ENCODE results near the gene LAMTOR1.

Gene LAMTOR1

DNA sequence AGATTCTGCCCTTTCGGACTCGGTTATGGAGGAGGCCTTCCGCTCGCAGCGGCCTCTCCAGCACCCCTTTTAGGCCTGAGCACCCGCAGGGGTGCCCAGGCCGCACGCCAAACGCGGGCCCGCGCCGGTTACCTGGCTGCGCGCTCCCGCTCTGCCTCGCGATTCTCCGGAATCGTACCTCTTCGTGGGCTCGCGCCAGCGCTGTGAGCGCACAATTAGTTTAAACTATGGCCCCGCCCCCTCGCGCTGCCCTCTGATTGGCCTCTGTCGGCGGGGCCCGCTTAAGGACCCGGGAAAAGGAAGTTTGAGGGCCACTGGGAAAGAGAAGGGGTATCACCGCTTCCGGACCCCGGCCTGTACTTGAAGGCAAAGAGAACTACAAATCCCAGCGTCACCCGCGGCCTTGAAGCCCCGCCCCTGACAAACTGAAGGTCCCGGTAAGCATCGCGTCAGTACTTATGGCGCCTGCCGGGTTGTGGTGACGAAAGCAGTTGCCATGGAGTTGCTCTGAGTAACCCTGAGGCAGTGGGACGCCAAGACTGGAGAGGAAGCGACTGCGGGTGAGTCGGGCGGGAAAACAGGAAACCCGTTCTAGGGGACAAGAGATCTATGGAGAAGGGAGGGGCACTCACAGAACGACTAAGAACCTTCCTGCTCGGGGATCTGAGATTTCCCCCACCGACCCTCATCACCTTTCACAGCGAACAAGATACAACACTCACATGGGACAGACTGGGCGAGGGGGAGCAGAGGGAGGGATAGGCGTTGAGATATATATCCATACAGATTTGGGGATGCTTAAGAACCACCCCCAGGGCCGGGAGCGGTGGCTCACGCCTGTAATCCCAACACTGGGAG, 22.5 kb downstream of the LAMTOR1 start, which contains the start of the genes LRRC51 and NUMA1:
Gene LRRC51, plus strand, starts transcription at position 525 of the 858 bp plus-strand sequence. CDS start 8,234 bp downstream, outside the sequence.
Gene NUMA1, minus strand, starts transcription at position 217 of the 858 bp plus-strand sequence. CDS start 44,599 bp downstream, outside the sequence.
- DNase-seq = peak; percentile 99 to 100

DNA sequence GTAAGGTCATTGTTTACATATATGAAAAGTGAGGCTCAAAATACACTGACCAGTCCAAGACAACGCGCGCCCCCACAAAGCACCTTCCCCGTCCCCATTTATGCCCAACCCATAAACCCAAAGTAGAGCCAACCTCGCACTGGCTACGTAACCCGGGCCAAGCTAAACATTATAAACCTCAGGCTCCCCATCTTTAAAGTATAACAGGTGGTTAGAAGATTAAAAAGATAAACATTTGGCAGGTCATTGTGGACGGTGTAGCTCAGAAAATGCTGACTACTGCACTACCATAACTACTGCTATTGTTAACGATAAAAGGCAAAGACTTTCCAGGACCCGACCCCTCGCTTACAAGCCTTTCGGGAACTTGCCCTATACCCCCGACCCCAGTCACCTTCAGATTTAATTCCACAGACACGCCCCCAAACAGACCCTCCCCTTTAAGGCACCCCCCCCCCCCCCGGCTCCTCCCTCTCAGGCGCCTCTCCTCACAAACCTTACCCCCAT, 23.2 kb downstream of the LAMTOR1 start:
- peak in 1 of 2 experiments; percentile 80 for DNase-seq

DNA sequence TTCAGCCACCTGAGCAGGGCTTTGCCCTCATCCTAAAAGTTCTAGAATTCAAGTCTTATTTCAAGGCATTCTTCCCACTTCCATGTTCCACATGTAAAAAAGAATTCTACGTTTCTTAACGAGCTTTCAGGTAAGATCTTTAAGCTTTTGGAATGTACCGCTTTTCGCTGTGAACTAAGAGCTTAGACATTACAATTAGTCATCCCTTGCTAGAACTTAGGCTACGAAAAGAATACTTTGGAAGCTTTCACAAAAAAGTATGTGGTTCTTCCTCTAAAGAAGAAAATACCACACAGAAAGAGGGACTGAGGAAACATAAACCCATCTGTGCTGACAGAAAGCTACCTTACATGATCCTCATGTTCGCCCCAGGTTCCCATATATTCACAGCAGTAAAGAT, 24.6 kb downstream of the LAMTOR1 start:
- no peak for DNase-seq

DNA sequence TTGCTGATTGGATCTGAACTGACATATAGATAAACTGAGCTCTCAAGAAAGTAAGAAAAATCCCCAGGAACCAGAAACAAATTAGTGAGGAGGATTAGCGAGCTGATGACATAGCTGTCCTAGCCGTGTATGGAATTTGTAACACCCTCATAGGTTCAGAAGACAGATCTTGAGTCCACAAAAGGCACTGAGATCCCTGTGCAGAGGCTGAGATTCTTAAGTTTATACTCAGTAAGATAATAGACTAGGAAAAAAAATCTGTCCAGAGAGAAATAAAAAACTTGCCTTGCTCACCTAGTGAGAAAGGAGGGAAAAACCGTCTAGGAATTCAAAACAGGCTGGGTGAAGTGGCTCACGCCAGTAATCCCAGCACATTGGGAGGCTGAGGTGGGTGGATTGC, 27.3 kb downstream of the LAMTOR1 start:
- DNase-seq = no peak

DNA sequence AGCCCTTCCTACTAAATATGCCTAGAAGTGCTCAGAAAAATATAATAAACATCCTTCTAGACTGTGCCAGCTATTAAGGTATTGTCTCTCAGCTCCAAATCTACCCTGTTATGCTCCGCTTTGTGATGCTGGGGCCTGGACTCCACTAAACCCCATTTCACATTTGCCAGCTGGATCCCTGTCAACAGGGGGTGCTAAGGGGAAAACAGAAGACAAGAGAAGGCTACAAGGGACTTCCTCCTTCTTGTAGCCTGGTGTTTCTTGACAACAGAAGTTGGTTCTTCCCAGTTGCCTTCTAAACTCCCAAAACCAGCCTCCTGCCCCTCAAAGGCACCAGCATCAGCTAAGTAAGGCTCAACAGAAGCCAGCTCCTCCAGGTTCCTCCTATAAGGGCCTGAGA, 28.0 kb downstream of the LAMTOR1 start:
- no peak for DNase-seq

DNA sequence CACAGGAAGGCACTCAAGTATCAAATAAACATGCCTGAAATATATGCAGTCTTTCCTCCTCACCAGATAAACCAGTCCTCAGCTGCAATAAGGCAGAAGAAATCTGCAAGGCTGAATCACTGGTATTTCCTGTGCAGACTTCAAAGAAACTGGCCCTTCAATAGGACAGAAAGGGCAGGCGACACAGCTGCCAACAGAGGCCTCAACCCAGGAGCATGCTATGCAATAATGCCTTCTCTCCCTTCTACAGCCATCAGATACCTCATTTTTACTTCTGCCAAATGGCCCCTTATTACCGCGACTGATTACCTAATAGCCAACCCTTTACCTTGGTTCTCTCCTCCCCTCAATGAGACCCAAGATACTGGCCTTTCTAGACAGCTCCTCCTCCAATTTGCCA, 30.7 kb downstream of the LAMTOR1 start:
- no peak for DNase-seq

DNA sequence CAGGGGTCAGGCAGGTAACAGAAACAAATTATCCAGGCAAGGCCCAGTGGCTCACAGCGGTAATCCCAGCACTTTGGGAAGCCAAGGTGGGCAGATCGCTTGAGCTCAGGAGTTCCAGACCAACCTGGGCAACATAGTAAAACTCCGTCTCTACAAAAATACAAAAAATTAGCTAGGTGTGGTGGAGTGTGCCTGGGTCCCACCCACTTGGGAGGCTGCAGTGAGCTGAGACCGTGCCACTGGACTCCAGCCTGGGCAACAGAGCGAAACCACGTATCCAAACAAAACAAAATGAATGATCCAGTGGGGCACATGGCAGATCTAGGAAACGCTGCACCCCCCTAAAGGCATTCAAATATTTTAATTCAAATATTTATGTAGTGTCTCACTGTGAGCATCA, 32.6 kb downstream of the LAMTOR1 start:
- no peak for DNase-seq

DNA sequence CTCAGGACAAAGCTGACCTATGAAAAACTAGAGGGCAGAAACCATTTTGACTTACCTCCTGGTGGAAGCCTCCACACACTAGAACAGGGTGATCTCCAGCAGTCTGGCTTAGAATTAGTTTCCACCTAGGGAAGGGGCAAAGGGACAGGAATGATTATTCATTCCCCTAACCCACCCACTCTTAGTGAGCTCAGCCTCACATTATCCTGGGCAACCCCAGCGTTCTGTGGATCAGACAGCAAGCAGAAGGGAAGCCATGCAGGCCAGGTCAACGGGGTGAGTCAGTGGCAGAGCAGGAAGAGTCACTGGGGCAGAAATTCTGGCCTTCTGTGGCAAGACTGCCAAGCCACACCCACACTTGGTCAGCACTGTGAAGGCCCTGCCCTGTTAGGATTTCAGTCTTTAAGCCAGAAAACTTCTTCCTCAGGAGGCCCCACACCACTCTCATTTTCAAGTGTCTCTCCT, 33.3 kb downstream of the LAMTOR1 start:
- peak in 1 of 2 experiments; percentile 9 for DNase-seq

DNA sequence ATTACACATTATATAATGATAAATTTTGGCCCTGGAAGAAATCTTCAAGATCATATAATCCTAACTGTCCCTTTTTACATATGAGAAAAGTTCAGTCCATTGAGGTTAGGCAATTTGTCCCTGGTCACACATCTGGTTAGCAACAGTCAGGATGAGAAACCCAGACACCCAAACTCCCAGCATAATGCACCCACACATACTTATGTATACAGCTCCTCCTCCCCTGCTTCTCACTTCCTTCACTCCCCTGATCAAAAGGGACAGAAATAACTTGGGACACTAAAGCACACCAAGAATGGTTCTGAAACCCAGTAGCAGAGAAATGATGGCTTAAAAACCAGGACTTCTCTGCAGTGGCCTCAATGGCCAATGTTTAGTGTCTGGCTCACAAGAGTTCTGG, 33.9 kb downstream of the LAMTOR1 start:
- no peak for DNase-seq

DNA sequence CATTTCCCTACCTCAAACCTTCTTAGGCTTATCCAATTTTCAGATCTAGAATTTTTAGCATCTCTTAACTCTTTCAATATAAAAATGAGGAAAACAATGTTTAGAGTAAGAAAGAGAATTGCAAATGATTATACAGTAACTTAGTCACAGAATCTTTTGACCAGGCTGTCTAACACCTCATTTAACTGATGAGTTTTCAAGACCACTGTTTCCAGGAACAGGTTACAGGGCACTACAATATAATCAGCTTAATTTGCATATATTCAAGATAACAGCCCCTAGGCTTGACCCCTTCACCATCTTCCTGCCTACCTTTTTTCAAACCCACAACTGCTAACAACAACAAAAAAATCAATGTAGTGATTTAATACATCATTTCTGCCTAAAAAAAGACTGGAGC, 35.4 kb downstream of the LAMTOR1 start:
- DNase-seq = no peak

DNA sequence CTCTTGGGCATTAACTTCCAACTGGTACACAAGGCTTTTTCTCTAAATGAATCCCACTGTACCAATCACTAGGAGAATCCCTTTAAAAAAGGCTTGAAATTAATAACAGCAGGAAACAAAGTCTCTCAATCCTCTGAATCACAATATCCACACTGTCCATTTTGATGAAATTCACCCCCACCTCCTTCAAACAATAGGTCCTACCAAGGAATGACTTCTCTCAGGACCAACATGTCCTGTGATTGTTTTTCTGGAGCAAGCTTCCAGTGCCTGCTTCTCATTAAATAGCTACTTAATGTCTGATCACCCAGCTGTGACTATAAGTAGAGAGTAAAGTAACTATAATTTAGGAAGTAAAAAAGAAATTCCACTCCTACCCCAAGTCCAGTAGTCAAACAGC, 35.8 kb downstream of the LAMTOR1 start:
- DNase-seq = no peak

DNA sequence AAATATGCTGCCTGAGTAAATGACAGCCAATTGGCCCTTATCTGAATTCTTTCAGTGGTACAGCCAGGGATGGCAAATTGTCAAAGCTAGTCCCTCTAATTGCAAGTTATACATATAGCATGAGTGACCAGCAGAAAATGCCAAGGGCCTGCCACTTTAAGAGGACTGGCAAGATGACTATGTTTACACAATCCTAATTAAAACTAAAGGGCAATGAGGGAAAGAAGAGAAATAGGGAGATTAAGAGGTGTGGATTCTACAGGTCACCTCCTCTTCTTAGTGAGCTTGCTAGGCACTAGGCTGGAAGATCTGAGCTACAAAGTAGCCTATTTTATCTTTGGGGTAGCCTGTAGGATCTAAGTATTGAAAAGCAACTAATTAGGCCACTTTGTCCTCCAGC, 36.2 kb downstream of the LAMTOR1 start:
- no peak for DNase-seq

DNA sequence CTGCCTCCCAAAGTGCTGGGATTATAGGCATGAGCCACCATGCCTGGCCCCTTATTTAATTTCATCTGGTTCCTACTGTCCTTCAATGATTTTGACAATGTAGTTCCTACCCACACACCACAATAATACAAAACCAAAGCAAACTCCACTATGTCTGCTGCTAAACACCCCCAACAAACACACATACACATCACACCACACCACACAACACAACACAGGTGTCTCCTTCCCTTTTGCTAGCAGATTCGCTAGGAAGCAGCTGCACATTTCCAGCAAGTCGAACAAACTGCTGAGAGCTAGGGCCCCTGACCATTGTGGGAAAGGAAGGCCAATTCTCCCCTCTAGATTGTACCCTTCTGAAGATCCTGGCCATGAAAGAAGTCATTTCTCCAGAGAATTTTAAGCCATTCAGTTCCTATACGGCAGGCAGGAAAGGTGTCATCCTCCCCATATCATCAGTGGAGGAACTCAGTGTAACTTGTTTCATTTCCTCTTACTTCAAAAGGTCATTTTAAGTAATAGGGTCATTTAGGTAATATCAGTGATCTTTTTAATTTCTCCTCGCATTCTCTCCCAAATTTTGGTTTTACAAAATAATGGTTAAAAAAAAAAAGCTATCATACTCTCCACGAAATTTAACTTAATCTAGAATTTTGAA, 41.2 kb downstream of the LAMTOR1 start:
- no peak for DNase-seq

DNA sequence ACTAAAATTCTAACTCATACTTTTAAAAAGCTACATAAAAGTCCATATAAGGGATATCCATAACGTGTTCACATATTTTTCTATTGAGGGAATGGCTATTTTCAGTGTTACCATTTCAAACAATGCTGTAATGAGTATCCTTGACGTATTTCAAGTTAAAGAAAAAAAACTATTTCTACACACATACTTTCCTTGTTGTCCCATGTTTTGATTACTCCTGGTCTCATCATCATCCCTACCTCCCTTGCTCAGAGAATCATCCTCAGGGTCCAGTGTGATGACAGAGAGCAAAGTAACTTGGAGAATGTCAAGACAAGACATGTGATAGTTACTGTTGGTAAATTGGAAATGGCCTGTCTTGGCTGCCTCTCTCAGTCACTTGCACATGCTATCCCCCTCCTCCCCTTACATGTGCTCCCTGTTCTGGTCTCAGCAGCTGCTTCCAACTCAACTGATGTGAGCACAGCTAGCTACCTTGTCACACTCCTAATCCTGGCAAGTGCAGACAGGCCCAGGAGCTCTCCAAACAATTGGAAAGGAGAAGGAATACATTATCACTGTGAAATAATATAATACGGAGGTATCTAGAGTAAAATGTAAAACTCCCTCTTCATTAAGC, 44.6 kb downstream of the LAMTOR1 start:
- peak; percentile 18 to 23 for DNase-seq

DNA sequence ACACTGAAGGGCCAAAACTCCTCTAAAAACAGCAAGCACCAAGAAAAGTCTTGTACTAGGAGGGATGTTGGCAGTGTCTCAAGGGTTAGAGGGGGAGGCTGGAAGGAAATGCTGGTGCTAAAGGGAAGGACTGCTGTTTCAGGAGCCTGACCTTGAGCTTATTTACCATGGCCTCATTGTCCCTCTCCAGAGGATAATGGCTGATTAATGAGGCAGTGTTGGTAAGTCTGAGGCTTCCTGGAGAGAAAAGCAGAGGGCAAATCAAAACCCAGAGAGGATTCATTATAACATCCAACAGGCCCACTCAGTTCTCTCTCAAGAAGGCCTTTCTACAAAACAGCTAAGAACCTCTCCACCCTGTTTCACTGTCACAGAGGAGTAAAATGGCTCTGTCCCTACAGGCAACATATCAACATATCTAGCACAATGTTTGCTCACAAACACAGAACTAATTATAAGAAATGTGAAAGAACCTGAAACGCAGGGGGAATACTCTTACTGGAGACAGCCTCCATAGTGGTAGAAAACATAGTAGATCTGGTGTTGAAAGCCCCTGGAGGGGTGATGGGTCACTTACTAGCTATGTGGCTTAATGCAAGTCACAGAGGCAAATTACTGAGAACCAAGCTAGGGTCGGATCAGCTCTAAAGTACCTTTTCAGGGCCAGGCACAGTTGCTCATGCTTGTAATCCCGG, 54.2 kb downstream of the LAMTOR1 start:
- no peak for DNase-seq
